Thyroid gland (tissue), 4 donors: ENCODE results near the gene GNAQ.

Experiments used
- POLR2A ChIP-seq, 2 donors: fragments of 450-650 bp; IDR thresholded peaks; one replicate each; pipeline ENCODE4 v1.6.1; 2017; ENCODE audit warnings: antibody characterized with exemption in 2 of 2, mild to moderate bottlenecking in 2 of 2, moderate library complexity in 1 of 2
- TF ChIP-seq, protein P1 (sequence below), 6 experiments: fragments of 200-600 bp in 3 of 6; fragments of 450-650 bp in 3 of 6; sonication (generic) in 3 of 6; IDR thresholded peaks; one replicate each; pipeline ENCODE4 v1.5.1; 2016 to 2019; ENCODE audit warnings: antibody characterized with exemption in 6 of 6, mild to moderate bottlenecking in 2 of 6, inconsistent platforms in 1 of 6, moderate library complexity in 1 of 6

DNA sequence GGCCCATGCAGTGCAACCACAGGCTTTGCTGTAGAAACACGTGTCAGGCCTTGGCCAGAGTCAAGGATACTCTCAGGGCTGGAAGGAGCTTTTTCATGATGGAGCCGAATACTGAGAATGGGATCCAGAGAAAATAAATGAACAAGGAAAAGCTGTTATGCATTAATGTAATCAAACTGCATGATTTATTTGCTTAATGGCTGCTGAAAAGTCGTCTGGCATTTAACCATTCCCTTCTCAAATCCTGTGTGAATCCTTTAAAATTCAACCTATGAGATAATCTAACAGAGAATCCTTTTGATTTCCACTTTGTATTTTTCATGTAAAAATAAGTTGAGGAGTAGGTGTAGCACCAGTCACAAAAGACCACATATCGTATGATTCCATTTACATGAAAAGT is 359.4 kb downstream of the GNAQ start:
- TF ChIP-seq, protein P1, sequence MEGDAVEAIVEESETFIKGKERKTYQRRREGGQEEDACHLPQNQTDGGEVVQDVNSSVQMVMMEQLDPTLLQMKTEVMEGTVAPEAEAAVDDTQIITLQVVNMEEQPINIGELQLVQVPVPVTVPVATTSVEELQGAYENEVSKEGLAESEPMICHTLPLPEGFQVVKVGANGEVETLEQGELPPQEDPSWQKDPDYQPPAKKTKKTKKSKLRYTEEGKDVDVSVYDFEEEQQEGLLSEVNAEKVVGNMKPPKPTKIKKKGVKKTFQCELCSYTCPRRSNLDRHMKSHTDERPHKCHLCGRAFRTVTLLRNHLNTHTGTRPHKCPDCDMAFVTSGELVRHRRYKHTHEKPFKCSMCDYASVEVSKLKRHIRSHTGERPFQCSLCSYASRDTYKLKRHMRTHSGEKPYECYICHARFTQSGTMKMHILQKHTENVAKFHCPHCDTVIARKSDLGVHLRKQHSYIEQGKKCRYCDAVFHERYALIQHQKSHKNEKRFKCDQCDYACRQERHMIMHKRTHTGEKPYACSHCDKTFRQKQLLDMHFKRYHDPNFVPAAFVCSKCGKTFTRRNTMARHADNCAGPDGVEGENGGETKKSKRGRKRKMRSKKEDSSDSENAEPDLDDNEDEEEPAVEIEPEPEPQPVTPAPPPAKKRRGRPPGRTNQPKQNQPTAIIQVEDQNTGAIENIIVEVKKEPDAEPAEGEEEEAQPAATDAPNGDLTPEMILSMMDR (IDR thresholded peaks at IDR 0.05) = no peak
- TF ChIP-seq POLR2A (IDR thresholded peaks at IDR 0.05) = no peak
